ENCODE measurements around the gene WWOX. TPM values are rescaled to one million over a fixed set of nuclear protein-coding genes. Genes with fewer than 3 reads are reported as not detected.

The WWOX gene
- total RNA-seq, 2 experiments from 2014 or later: 19.9 to 29.4 TPM

DNA sequence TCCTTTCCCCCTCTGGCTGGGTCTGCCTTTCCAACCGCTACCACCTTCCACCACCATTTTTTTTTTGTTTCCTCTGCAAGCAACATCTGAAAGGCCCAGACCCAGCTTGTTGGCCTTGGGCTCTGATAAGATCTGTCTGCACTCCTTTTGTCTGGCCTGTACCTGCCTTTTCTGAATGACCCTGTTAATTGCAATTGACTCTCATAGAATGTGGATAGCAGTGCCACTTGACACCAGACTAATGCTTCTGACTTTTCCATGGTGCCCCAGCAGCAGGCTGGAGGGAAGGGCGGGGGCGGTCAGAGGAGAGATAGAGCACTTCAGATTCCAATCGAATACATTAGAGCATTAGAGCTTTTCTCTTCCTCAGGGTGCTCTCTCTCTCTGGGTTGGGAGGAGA lies 538.9 kb downstream of the WWOX start:
- Mint-ChIP-seq H3K36me3 (ENCODE audit: low read depth) (no peaks in the 10 kb centered on the region), H3K27ac (no peak overlapping the region)

DNA sequence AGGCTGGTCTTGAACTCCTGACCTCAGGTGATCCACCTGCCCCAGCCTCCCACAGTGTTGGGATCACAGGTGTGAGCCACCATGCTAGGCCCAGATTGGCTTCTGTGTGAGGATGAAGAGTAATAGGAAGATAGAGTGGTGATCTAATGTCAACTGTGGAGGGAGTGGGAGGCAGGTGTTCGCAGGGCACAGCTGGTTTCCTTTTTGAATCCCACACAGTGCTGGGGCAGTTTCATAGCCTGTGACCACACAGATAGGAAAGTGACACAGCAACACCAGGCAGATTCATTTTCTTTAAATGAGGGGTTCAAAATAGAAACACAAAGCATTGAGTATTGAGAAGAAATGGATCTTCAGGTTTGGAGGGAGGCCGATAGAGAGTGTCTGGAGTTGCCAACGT lies 540.3 kb downstream of the WWOX start:
- ChIA-PET POLR2A (no interaction called here), CTCF (no interaction called here)
- H3K9me3 Mint-ChIP-seq (ENCODE audit: low read depth): no peaks in the 10 kb centered on the region
- no peak overlapping the region for H3K4me3 Mint-ChIP-seq
- no peaks in the 10 kb centered on the region for H3K36me3 Mint-ChIP-seq (ENCODE audit: low read depth)
- intact Hi-C loops (cut with DNase I, micrococcal nuclease): no loop called here
- ATAC-seq (peak; percentile 70), DNase-seq (peak; percentile 31)
- peaks cover 2% of the 10 kb centered on the region for H3K27me3 Mint-ChIP-seq
- no peak overlapping the region for H3K27ac Mint-ChIP-seq
- H3K4me1 Mint-ChIP-seq: peaks cover 4% of the 10 kb centered on the region

More for the DNA sequence above, 538.9 kb downstream of the WWOX start:
- no peak for DNase-seq
- no peaks in the 10 kb centered on the region for H3K9me3 Mint-ChIP-seq (ENCODE audit: low read depth)
- H3K27me3 Mint-ChIP-seq: peaks cover 2% of the 10 kb centered on the region
- ATAC-seq: no peak
- no peak overlapping the region for H3K4me3 Mint-ChIP-seq
- intact Hi-C loops (cut with DNase I, micrococcal nuclease): no loop called here
- ChIA-PET POLR2A (no interaction called here), CTCF (interaction anchor here (0.7 kb wide), 1 partner anchor 85 kb away, joined by 3 read pairs; no protein-coding TSS in a partner anchor)
- H3K4me1 Mint-ChIP-seq: peaks cover 4% of the 10 kb centered on the region

- Mint-ChIP-seq H3K9me3 (ENCODE audit: low read depth) (no peaks in the 10 kb centered on the region), H3K27ac (no peak overlapping the region), H3K36me3 (ENCODE audit: low read depth) (no peaks in the 10 kb centered on the region), H3K4me3 (no peak overlapping the region), H3K4me1 (peaks cover 4% of the 10 kb centered on the region), H3K27me3 (peaks cover 2% of the 10 kb centered on the region)
- CTCF ChIA-PET: no interaction called here
- no peak for DNase-seq
- no peak for ATAC-seq
- POLR2A ChIA-PET: no interaction called here
- intact Hi-C loops (cut with DNase I, micrococcal nuclease): no loop called here
Measured at GRCh38 chr16:78640886-78641285, 541.4 kb downstream of the WWOX start.

DNA sequence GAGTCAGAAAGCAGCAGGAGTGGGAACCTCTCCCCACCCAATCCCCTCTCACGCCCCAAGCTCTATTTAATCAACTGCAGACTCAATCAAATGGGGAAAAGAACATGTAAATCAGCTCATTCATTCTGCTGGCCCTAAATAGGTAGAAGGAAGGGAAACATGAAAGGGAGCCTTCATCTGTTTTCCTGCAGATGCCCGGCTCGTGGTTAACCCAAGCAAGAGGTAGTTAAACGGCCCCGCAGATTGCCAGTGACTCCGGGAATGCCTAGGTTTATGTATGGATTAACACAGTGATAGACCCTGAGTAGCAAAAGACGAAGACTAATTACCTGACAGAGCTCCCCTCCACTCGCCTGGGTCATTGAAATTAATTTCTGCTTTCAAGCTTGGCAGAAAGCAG lies 542.0 kb downstream of the WWOX start:
- ATAC-seq: no peak
- intact Hi-C loops (cut with DNase I, micrococcal nuclease): no loop called here
- H3K9me3 Mint-ChIP-seq (ENCODE audit: low read depth): no peaks in the 10 kb centered on the region
- CTCF ChIA-PET: no interaction called here
- no peak for DNase-seq
- H3K27ac Mint-ChIP-seq: no peak overlapping the region
- H3K27me3 Mint-ChIP-seq: peaks cover 2% of the 10 kb centered on the region
- POLR2A ChIA-PET: no interaction called here
- H3K4me3 Mint-ChIP-seq: no peak overlapping the region
- no peaks in the 10 kb centered on the region for H3K36me3 Mint-ChIP-seq (ENCODE audit: low read depth)
- peaks cover 4% of the 10 kb centered on the region for H3K4me1 Mint-ChIP-seq

DNA sequence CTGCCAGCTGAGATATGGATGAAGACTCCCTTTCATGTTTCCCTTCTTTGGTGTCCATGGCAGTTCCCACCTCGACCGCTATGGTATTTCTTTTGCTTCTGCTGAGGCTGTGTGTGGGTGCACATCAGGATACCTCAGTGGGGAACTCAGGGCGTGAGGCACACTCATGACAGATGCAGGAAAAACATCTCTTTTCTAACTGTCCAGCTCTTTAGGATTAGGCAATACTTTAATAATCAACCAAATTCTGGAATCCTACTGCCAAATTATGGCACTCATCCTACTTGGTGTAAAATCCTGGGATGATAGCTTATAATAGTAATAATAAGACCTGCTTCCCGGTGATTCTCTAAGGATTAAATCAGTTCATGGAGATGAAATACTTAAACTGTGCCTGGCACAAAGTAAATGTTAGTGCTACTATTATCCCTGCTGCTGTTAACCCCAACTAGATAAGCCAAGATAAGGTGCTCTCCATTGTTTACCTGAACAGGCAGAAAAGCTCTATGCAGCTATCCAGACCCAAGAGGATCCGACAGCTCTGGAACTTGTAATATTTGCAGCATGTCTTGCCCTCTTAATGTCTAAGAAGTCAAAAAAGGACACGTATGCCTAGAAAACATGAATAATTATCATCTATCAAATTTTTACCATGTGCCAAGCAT lies 543.3 kb downstream of the WWOX start:
- intact Hi-C loops (cut with DNase I, micrococcal nuclease): no loop called here
- POLR2A ChIA-PET: no interaction called here
- Mint-ChIP-seq H3K4me3 (no peak overlapping the region), H3K4me1 (peaks cover 4% of the 10 kb centered on the region), H3K27ac (no peak overlapping the region), H3K9me3 (ENCODE audit: low read depth) (no peaks in the 10 kb centered on the region), H3K27me3 (peaks cover 2% of the 10 kb centered on the region), H3K36me3 (ENCODE audit: low read depth) (no peaks in the 10 kb centered on the region)
- no peak for ATAC-seq
- CTCF ChIA-PET: interaction anchor here (0.6 to 0.8 kb wide), 2 partner anchors 389 to 415 kb away, joined by 3 read pairs; no protein-coding TSS in a partner anchor
- no peak for DNase-seq

- H3K4me3 Mint-ChIP-seq: no peak overlapping the region
- H3K4me1 Mint-ChIP-seq: no peaks in the 10 kb centered on the region
- H3K9me3 Mint-ChIP-seq (ENCODE audit: low read depth): no peaks in the 10 kb centered on the region
- peaks cover 2% of the 10 kb centered on the region for H3K36me3 Mint-ChIP-seq (ENCODE audit: low read depth)
- no peak for DNase-seq
- ChIA-PET POLR2A (no interaction called here), CTCF (no interaction called here)
- intact Hi-C loops (cut with DNase I, micrococcal nuclease): no loop called here
- H3K27ac Mint-ChIP-seq: no peak overlapping the region
- no peak for ATAC-seq
- no peaks in the 10 kb centered on the region for H3K27me3 Mint-ChIP-seq
Measured at GRCh38 chr16:78645657-78646056, 546.2 kb downstream of the WWOX start.

GRCh38 chr16:78647019-78647418 lies 547.6 kb downstream of the WWOX start:
- no peak for DNase-seq
- no peaks in the 10 kb centered on the region for H3K27me3 Mint-ChIP-seq
- no peak overlapping the region for H3K27ac Mint-ChIP-seq
- no peaks in the 10 kb centered on the region for H3K9me3 Mint-ChIP-seq (ENCODE audit: low read depth)
- H3K4me1 Mint-ChIP-seq: no peaks in the 10 kb centered on the region
- ATAC-seq: no peak
- peaks cover 2% of the 10 kb centered on the region for H3K36me3 Mint-ChIP-seq (ENCODE audit: low read depth)
- H3K4me3 Mint-ChIP-seq: no peak overlapping the region
- ChIA-PET CTCF (interaction anchor here (0.6 kb wide), 1 partner anchor 27 kb away, joined by 3 read pairs; no protein-coding TSS in a partner anchor), POLR2A (no interaction called here)
- intact Hi-C loops (cut with DNase I, micrococcal nuclease): no loop called here

GRCh38 chr16:78647491-78647890 lies 548.0 kb downstream of the WWOX start:
- no peak overlapping the region for H3K4me3 Mint-ChIP-seq
- no peaks in the 10 kb centered on the region for H3K9me3 Mint-ChIP-seq (ENCODE audit: low read depth)
- ATAC-seq (no peak), DNase-seq (no peak)
- H3K4me1 Mint-ChIP-seq: no peaks in the 10 kb centered on the region
- no peak overlapping the region for H3K27ac Mint-ChIP-seq
- peaks cover 2% of the 10 kb centered on the region for H3K36me3 Mint-ChIP-seq (ENCODE audit: low read depth)
- intact Hi-C loops (cut with DNase I, micrococcal nuclease): no loop called here
- ChIA-PET CTCF (interaction anchor here (0.5 kb wide), 1 partner anchor 866 kb away, joined by 4 read pairs; no protein-coding TSS in a partner anchor), POLR2A (no interaction called here)
- no peaks in the 10 kb centered on the region for H3K27me3 Mint-ChIP-seq

- H3K27ac Mint-ChIP-seq: no peak overlapping the region
- CTCF ChIA-PET: no interaction called here
Measured at GRCh38 chr16:78648517-78648916, 549.1 kb downstream of the WWOX start.

DNA sequence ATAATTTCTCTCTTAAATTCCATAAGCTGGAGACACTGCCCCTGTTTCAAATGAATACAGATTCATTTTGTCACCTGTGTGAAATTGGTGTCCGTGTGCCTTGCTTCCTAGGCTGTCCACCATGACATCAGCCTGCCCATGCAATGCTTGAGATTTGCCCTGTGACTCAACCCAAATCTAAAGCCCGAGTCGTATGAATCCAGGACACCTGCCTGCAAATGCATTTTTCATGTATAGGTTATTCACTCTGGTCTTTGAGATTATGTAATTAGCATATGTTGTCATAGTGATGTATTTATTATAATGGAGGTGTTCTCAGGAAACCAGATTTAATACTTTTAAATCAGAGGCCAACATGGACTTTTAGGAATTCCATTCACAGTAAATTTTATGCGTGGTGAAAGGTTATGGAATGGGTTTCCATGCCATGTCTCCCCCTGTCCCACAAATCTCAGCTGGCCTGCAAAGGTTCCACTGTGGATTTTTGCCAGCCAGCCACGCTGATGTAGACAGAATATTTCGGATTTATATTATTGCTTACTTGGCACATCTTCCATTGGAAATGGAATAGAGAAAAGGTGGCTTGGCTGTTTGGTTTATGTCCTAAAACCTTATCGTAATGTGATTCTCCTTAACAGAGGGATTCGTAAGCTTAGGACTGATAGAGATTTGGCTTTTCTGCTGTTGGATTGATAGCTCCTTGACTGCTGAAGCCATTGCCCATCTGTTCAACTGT lies 551.1 kb downstream of the WWOX start:
- H3K9me3 Mint-ChIP-seq (ENCODE audit: low read depth): no peaks in the 10 kb centered on the region
- no peak for ATAC-seq
- peaks cover 2% of the 10 kb centered on the region for H3K36me3 Mint-ChIP-seq (ENCODE audit: low read depth)
- H3K4me1 Mint-ChIP-seq: no peaks in the 10 kb centered on the region
- POLR2A ChIA-PET: no interaction called here
- no peaks in the 10 kb centered on the region for H3K27me3 Mint-ChIP-seq
- intact Hi-C loops (cut with DNase I, micrococcal nuclease): no loop called here
- no peak overlapping the region for H3K27ac Mint-ChIP-seq
- DNase-seq: no peak
- CTCF ChIA-PET: no interaction called here
- no peak overlapping the region for H3K4me3 Mint-ChIP-seq

More at GRCh38 chr16:78648517-78648916, 549.1 kb downstream of the WWOX start:
- POLR2A ChIA-PET: no interaction called here
- Mint-ChIP-seq H3K36me3 (ENCODE audit: low read depth) (peaks cover 2% of the 10 kb centered on the region), H3K27me3 (no peaks in the 10 kb centered on the region), H3K4me1 (no peaks in the 10 kb centered on the region), H3K9me3 (ENCODE audit: low read depth) (no peaks in the 10 kb centered on the region), H3K4me3 (no peak overlapping the region)
- no peak for ATAC-seq
- no peak for DNase-seq
- intact Hi-C loops (cut with DNase I, micrococcal nuclease): no loop called here

DNA sequence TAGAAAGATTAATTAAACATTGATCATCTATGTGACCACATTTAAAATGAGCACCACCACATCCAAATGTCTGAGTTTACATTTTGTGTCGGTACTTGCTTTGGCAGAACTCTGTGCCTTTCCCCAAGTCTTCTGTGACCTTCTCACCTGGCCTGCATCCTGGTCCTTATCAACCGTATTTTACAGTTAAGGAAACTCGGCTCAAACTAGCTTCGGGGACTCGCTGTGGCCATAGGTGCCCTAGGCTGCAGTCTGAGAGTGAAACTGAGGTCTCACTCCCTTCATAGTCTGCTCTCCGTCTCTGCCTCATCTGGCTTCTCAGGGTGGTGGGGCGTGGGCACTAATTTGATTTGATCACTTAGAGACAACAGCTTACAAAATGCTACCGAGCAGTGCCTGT lies 555.5 kb downstream of the WWOX start:
- no peaks in the 10 kb centered on the region for H3K36me3 Mint-ChIP-seq (ENCODE audit: low read depth)
- CTCF ChIA-PET: no interaction called here
- intact Hi-C loops (cut with DNase I, micrococcal nuclease): no loop called here
- no peak overlapping the region for H3K4me3 Mint-ChIP-seq
- no peaks in the 10 kb centered on the region for H3K27me3 Mint-ChIP-seq
- POLR2A ChIA-PET: no interaction called here
- DNase-seq: no peak
- no peaks in the 10 kb centered on the region for H3K9me3 Mint-ChIP-seq (ENCODE audit: low read depth)
- H3K4me1 Mint-ChIP-seq: no peaks in the 10 kb centered on the region
- ATAC-seq: no peak
- no peak overlapping the region for H3K27ac Mint-ChIP-seq

DNA sequence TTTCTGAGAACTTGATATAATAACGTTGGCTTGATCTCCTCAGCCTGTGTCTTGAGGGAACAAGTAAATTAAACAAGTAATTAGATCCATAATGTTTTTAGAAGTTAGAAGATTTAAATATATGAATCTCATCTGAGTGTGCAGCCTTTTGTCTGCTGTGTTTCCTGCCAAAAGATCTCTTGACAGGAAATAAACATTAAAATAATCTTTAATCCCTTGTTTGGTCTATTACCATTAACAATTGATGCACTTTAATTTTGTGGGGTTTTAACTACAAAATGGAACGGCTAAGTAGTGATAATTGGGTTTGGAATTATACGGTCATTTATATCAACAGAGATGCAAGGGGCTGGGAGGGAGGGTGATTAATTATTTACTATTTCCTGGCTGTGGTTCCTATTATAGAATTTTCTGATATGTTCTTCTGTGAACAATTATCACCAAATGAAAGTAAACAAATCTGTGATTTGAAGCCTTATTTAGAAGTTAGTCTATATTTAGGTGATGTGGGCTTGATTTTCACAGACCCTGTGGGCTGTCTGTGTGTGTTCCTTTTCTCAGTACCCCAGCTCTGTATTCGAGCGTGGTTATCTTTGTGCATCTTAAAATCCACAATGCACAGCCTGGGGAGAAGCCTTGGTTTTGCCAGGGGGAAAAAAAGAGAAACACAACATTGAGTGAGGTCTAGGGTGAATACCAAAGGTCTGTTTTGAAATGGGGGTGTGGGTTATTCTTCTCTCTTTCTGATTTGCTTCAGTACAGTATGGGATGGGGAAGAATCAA lies 556.1 kb downstream of the WWOX start:
- no peak overlapping the region for H3K27ac Mint-ChIP-seq
- no peak overlapping the region for H3K4me3 Mint-ChIP-seq
- no peaks in the 10 kb centered on the region for H3K4me1 Mint-ChIP-seq
- no peaks in the 10 kb centered on the region for H3K9me3 Mint-ChIP-seq (ENCODE audit: low read depth)
- H3K27me3 Mint-ChIP-seq: no peaks in the 10 kb centered on the region
- DNase-seq: no peak
- no peak for ATAC-seq
- no peaks in the 10 kb centered on the region for H3K36me3 Mint-ChIP-seq (ENCODE audit: low read depth)
- ChIA-PET CTCF (no interaction called here), POLR2A (no interaction called here)
- intact Hi-C loops (cut with DNase I, micrococcal nuclease): no loop called here
